Measurements from ENCODE around the gene COQ10A.
"Not testable (repeated sequence)": the region's sequence is repeated elsewhere in the genome, so short reads cannot be mapped to it uniquely, and the experiment has no call there.

COQ10A gene

GRCh38 chr12:56278905-56279304 lies 12.2 kb downstream of the COQ10A start:
- DNase-seq (ENCODE audit: low spot score), result no peak

GRCh38 chr12:56280849-56281248 lies 14.1 kb downstream of the COQ10A start:
- no peak for DNase-seq (ENCODE audit: low spot score)

DNA sequence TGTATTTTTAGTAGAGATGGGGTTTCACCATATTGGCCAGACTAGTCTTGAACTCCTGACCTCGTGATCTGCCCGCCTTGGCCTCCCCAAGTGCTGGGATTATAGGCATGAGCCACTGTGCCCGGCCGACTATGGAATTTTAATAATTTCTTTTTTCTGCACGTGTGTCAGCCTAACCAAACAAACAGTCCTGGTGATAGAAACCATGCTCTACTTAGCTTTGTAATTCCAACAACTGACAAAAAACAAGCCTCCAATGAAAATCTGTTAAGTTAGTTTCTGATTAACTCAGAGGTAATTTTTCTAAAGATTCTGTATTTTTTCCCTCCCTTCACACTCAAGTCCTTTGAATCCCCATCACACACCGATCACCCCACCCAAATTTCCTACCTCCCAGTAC lies 15.3 kb downstream of the COQ10A start:
- DNase-seq (ENCODE audit: low spot score), result no peak

- DNase-seq (ENCODE audit: low spot score), result no peak
Measured at GRCh38 chr12:56282579-56282978, 15.8 kb downstream of the COQ10A start.

GRCh38 chr12:56284263-56284662 lies 17.5 kb downstream of the COQ10A start:
- DNase-seq (ENCODE audit: low spot score), result not testable (repeated sequence)

GRCh38 chr12:56286044-56286830 lies 19.5 kb downstream of the COQ10A start:
- no peak for DNase-seq (ENCODE audit: low spot score)

DNA sequence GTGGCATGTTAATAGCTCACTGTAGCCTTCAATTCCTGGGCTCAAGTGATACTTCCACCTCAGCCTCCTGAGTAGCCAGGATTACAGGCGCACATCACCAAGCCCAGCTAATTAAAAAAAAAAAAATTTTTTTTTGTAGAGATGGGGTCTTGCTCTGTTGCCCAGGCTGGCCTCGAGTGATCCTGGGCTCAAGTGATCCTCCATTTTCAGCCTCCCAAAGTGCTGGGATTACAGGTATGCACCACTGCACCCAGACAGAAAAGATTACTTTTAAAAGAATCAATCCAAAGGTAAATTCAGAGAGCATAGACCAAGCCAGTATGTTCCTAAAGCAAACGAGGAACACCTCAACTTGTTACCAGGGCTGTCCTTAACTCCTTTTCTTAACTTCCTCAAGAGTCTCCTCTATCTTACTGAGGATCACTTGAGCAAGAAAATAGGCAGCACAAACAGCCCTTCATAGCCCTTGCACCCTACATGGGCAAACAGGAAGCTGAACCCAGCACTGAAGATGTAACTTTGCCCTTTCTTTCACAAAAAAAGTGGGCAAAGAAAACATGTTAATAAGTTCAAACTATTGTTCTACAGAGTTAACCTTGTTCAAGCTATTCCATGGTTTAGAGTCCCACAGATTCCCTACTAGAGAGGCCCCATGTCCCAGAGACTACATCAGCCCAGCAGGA lies 22.1 kb downstream of the COQ10A start:
- no peak for DNase-seq (ENCODE audit: low spot score)

DNA sequence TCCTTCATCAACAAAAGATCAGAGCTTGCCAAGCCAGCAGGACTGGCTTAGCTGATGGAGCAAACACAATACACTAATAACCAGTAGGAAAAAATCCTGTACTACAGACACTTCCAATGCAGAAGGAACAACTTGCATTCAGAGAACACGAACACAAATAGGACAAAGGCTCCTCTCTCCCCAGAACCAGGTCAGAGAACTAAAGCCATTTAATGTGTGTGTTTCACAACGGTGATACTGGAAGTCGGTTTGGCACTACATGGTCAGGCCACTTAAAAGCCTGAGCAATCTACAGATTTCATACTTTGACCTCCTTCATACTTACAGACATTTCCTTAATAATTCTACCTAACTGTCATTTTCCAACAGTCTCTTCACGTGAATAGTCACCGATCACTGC lies 27.1 kb downstream of the COQ10A start:
- no peak for DNase-seq (ENCODE audit: low spot score)

DNA sequence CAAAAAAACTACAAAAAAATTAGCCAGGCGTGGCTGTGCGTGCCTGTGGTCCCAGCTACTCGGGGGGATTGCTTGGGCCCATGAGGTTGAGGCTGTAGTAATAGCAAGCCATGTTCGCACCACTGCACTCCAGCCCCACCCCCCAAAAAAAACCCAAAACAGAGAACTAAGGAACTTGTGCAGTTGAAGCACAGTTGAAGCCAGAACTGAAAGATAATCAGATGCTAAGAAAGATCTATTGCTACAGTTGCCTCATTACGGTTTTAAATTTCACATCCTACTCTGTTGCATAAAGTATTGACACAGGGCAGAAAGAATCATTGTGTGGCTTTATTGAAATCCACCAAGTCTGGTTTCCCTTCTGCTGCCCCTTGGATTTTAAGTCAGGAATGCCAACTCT lies 29.6 kb downstream of the COQ10A start:
- no peak for DNase-seq (ENCODE audit: low spot score)

DNA sequence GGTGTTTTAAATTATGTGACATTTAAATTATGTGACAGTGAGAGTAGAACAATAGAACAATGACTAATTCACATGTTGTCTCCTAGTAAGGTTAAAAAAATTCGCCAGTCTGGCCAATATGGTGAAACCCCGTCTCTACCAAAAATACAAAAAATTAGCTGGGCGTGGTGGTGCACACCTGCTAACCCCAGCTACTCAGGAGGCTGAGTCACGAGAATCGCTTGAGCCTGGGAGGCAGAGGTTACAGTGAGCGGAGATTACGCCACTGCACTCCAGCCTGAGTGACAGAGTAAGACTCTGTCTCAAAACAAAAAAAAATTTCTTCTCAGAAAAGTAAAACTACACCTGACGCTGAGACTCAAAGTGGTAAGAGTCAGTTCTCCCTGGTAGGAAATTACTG lies 30.7 kb downstream of the COQ10A start:
- no peak for DNase-seq (ENCODE audit: low spot score)

- DNase-seq (ENCODE audit: low spot score), result no peak
Measured at GRCh38 chr12:56298828-56299227, 32.1 kb downstream of the COQ10A start.

DNA sequence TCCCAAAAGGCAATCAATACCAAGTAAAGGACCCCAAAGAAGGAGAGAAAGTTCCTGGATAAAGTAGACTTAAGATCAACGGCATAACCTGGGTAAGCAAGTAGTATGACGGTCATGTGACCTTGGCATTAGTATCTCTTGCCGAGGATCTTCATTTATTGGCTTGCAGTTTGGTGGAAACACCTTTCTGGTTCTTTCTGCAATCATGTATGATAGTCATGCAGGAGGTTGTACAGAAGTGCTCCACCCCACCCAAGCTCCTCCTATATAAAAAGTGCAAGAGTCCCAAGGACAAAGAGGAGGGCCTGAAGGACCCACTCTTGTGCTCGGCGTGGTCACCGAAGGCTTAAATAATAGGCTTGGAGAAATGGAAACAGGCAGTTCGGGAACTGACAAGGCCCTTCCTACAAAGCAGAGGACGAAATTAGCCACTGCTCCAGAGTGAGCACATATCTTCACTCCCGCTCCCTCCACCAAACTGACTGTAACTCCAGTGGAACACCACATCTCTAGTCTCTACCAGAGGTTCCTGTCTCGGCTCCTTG lies 32.6 kb downstream of the COQ10A start:
- DNase-seq (ENCODE audit: low spot score), result no peak

- DNase-seq (ENCODE audit: low spot score), result peak; percentile 97
Measured at GRCh38 chr12:56299853-56300643, 33.3 kb downstream of the COQ10A start, which contains the start of gene CS. Gene CS (minus strand): TSS chr12:56300330. CDS start chr12:56300201, 129 bp downstream.

DNA sequence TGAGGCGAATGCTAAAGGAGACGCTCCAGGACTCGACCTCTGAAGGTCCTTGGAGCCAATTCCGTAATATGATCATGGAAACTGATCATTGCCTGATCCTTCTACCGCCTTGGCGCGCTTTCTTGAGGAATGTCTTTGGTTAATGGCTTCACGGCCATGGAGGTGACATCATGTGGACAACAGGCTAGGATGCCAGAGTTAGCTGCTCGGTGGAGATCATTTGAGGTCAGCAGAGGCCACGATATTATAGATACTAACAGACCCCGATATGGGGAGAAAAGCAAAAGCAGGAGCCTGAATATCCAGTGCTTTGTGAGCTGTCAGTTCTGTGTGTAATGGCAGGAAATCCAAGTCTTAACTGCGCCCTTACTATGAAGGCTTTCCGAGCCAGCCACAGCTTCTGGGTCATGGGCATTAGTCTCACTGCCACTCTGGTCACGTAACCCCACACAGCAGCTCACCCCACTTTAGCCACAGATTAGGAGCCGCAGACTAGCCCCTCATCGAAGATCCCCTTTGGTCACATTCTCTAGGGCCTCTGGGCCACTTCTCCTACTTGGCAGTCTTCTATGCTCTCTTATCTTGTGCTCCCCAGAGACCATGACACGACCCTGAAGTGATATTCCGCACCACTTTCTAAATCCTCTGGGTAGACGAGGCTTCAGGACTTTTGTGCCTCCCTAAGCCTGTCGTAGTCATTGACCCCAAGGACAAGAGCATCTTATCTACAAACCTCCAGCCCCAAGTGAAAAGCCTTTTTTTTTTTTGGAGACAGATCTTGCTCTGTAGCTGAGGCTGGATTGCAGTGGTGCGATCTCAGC lies 34.1 kb downstream of the COQ10A start:
- no peak for DNase-seq (ENCODE audit: low spot score)

DNA sequence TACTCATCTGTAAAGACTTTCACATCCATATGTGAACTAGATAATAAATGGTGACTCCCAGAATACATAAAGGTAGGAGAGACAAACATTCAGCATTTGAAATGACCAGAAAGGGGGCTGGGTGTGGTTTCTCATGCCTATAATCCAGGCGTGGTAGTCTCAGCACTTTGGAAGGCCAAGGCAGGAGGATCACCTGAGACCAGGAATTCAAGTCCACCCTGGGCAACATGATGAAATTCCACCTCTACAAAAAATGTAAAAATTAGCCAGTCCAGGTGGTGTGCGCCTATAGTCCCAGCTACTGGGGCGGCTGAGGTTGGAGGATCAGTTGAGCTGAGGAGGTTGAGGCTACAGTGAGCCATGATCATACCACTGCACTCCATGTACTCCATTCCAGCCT lies 37.5 kb downstream of the COQ10A start:
- DNase-seq (ENCODE audit: low spot score), result no peak

GRCh38 chr12:56304872-56305590 lies 38.3 kb downstream of the COQ10A start:
- no peak for DNase-seq (ENCODE audit: low spot score)

DNA sequence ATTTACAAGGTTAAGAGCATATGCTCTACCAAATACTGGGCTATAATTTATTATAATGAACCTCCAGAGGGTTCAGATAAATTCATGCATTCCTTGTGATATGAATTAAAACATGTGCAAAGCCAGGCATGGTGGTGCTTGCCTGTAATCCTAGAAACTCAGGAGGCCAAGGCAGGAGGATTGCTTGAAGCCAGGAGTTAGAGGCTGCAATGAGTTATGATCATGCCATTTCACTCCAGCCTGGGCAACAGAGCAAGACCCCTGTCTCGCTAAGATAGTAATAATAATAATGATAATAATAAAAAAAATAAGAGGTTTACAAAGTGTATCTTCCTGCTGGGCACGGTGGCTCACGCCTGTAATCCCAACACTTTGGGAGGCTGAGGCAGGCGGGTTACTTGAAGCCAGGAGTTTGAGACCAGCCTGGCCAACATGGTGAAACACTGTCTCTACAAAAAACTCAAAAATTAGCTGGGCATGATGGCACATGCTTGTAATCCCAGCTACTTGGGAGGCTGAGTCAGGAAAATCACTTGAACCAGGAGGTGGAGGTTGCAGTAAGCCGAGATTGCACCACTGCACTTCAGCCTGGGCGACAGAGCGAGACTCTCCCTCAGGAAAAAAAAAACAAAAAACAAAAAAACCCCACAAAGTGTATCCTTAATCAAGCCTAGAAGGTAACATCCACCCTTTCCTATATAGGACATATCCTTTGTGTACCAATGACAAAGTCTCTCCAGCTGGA lies 40.7 kb downstream of the COQ10A start:
- DNase-seq (ENCODE audit: low spot score), result no peak

GRCh38 chr12:56308714-56309113 lies 42.0 kb downstream of the COQ10A start:
- no peak for DNase-seq (ENCODE audit: low spot score)

DNA sequence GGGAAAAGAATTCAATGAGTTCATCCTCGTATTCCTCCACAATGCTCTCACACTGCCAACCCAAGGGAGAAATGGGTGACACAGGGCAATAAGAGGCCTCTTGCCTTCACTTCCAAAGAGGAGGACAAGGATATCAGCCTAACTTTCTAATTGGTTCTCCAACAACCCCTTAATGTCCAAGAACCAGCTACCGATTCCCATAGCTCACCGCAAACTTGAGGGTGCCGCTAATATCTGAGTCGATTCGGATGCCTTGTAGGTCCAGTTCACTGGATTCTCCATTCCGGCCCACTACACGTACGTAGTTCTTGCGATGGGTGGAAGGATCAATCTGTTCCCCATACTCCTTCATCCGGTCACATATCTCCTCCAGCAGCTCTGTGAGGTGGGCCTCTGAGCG lies 44.3 kb downstream of the COQ10A start:
- DNase-seq (ENCODE audit: low spot score), result no peak

DNA sequence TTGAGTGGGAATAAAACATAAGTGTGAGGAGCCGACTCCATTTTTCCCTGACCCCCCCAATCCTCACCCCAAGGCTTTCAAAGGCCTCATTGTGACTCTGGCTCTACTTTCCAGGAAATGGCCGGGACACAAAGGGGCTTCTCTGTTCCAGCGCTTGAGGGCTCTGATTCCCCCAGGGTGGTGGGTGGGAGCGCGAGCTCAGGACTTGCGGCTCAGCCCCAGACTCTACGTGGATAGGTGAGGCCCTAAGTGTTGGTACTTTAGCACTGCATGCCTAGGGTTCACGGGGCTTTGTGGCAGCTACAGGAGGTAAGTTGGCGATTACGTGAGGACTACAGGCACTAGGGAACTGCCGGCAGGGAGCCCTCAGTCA lies 48.5 kb downstream of the COQ10A start:
- peak; percentile 19 for DNase-seq (ENCODE audit: low spot score)

Data from iPS-NIHi11 (cell line).